Omental fat pad (tissue), 4 donors: ENCODE measurements around the gene SPRY4. TPM values are rescaled to one million over a fixed set of nuclear protein-coding genes. Genes with fewer than 3 reads are reported as not detected.
A peak's percentile ranks its signal among the peaks of the same experiment; 100 is the strongest.

Source experiments
- ATAC-seq: fragments of 150-250 bp; one replicate; pipeline ENCODE4 v1.9.1; 2016; ENCODE audit warnings: mild to moderate bottlenecking, moderate library complexity; ENCODE audit not compliant: low FRiP score
- DNase-seq: peaks from one replicate; pipeline ENCODE4 v3.0.0-alpha.2; 2019; ENCODE audit warnings: low spot score
- CTCF ChIP-seq, 3 donors: fragments of 450-650 bp; IDR thresholded peaks; one replicate each; pipeline ENCODE4 v1.5.1; 2016 to 2017; ENCODE audit warnings: antibody characterized with exemption in 3 of 3, mild to moderate bottlenecking in 3 of 3, moderate library complexity in 2 of 3
- total RNA-seq, 4 donors: library from RNA; depleted of rRNA; stranded (reverse); fragments of >200 nt; gene quantifications; one replicate each; pipeline ENCODE4 v1.1.0, GENCODE V29; 2016

The SPRY4 gene
- total RNA-seq, 4 donors from 2014 or later = 40.4 to 93.5 (median 47.3) TPM

GRCh38 chr5:142319105-142319504 lies 5.7 kb downstream of the SPRY4 start:
- no peak for ATAC-seq
- TF ChIP-seq CTCF (IDR thresholded peaks at IDR 0.05) = no peak
- DNase-seq = no peak

GRCh38 chr5:142317753-142318152 lies 7.1 kb downstream of the SPRY4 start:
- no peak for TF ChIP-seq CTCF (IDR thresholded peaks at IDR 0.05)
- ATAC-seq (no peak), DNase-seq (no peak)

- DNase-seq (no peak), ATAC-seq (no peak)
- TF ChIP-seq CTCF (IDR thresholded peaks at IDR 0.05) = no peak
Measured at GRCh38 chr5:142317173-142317572, 7.6 kb downstream of the SPRY4 start.

GRCh38 chr5:142316681-142317080 lies 8.1 kb downstream of the SPRY4 start:
- no peak for TF ChIP-seq CTCF (IDR thresholded peaks at IDR 0.05)
- no peak for DNase-seq
- no peak for ATAC-seq

GRCh38 chr5:142316051-142316450 lies 8.8 kb downstream of the SPRY4 start:
- DNase-seq (no peak), ATAC-seq (no peak)
- no peak for TF ChIP-seq CTCF (IDR thresholded peaks at IDR 0.05)

- ATAC-seq (peak; percentile 17), DNase-seq (no peak)
- no peak for TF ChIP-seq CTCF (IDR thresholded peaks at IDR 0.05)
Measured at GRCh38 chr5:142315096-142315900, 9.5 kb downstream of the SPRY4 start.

- no peak for TF ChIP-seq CTCF (IDR thresholded peaks at IDR 0.05)
- ATAC-seq (no peak), DNase-seq (no peak)
Measured at GRCh38 chr5:142314606-142315005, 10.2 kb downstream of the SPRY4 start.
